IPS DF 4.7 (cell line): Measurements from ENCODE around the gene IL17RC.

Experiments
- DNase-seq: peaks from one replicate; pipeline ENCODE4 v3.0.0-alpha.2; 2013; ENCODE audit warnings: low spot score; ENCODE audit errors: extremely low read depth

IL17RC gene

GRCh38 chr3:9944271-9944670, 27.4 kb downstream of the IL17RC start:
- no peak for DNase-seq

- no peak for DNase-seq
These were observed 28.5 kb downstream of the IL17RC start for GRCh38 chr3:9945358-9945757.

- no peak for DNase-seq
These were observed 29.5 kb downstream of the IL17RC start for GRCh38 chr3:9946112-9947024.

GRCh38 chr3:9947025-9947995, 30.4 kb downstream of the IL17RC start:
- DNase-seq: no peak

GRCh38 chr3:9948586-9948985, 31.7 kb downstream of the IL17RC start:
- DNase-seq: no peak

GRCh38 chr3:9949115-9949514, 32.2 kb downstream of the IL17RC start:
- DNase-seq: no peak

GRCh38 chr3:9949626-9950025, 32.7 kb downstream of the IL17RC start:
- no peak for DNase-seq

GRCh38 chr3:9951126-9951525, 34.2 kb downstream of the IL17RC start:
- no peak for DNase-seq

- DNase-seq: no peak
These were observed 34.7 kb downstream of the IL17RC start for GRCh38 chr3:9951598-9951961.

- no peak for DNase-seq
These were observed 35.3 kb downstream of the IL17RC start, which contains the start of gene PRRT3 for GRCh38 chr3:9951962-9952805. Gene PRRT3, minus strand, starts transcription at chr3:9952408. Its CDS starts 2,293 bp downstream, at chr3:9950115.

- no peak for DNase-seq
These were observed 38.2 kb downstream of the IL17RC start for GRCh38 chr3:9955067-9955502.

- DNase-seq: no peak
These were observed 38.9 kb downstream of the IL17RC start for GRCh38 chr3:9955611-9956352.

- no peak for DNase-seq
These were observed 40.3 kb downstream of the IL17RC start for GRCh38 chr3:9957214-9957613.

- no peak for DNase-seq
These were observed 48.4 kb downstream of the IL17RC start for GRCh38 chr3:9965200-9965875.

- no peak for DNase-seq
These were observed 49.9 kb downstream of the IL17RC start for GRCh38 chr3:9966841-9967240.

GRCh38 chr3:9969632-9970019, 52.7 kb downstream of the IL17RC start:
- DNase-seq: no peak

- DNase-seq: no peak
These were observed 53.2 kb downstream of the IL17RC start for GRCh38 chr3:9970020-9970652.

GRCh38 chr3:9976721-9977709, 60.1 kb downstream of the IL17RC start:
- no peak for DNase-seq
